ENCODE data around the gene MON1A.
"Not testable (repeated sequence)": the region's sequence is repeated elsewhere in the genome, so short reads cannot be mapped to it uniquely, and the experiment has no call there.

Gene MON1A

GRCh38 chr3:49917806-49918590 lies 11.6 kb downstream of the MON1A start:
- DNase-seq = not testable (repeated sequence)

GRCh38 chr3:49916686-49917085 lies 12.9 kb downstream of the MON1A start:
- DNase-seq = no peak

GRCh38 chr3:49914906-49915305 lies 14.7 kb downstream of the MON1A start:
- no peak for DNase-seq

- no peak for DNase-seq
These were observed 16.7 kb downstream of the MON1A start for GRCh38 chr3:49912881-49913281.

GRCh38 chr3:49911611-49912010 lies 18.0 kb downstream of the MON1A start:
- no peak for DNase-seq

- DNase-seq = no peak
These were observed 18.5 kb downstream of the MON1A start for GRCh38 chr3:49911124-49911420.

- no peak for DNase-seq
These were observed 19.0 kb downstream of the MON1A start for GRCh38 chr3:49910409-49911123.

- DNase-seq = no peak
These were observed 21.0 kb downstream of the MON1A start for GRCh38 chr3:49908373-49909199.

GRCh38 chr3:49906073-49906743 lies 23.4 kb downstream of the MON1A start:
- DNase-seq = no peak

GRCh38 chr3:49904448-49904847 lies 25.2 kb downstream of the MON1A start:
- DNase-seq = not testable (repeated sequence)

GRCh38 chr3:49903451-49904424 lies 25.9 kb downstream of the MON1A start, which contains the start of gene MST1R:
Gene MST1R (minus strand): TSS chr3:49903873. CDS start chr3:49903609, 264 bp downstream.
- DNase-seq = no peak

GRCh38 chr3:49902511-49903345 lies 26.9 kb downstream of the MON1A start:
- no peak for DNase-seq

GRCh38 chr3:49901366-49902339 lies 28.0 kb downstream of the MON1A start:
- no peak for DNase-seq

- DNase-seq = no peak
These were observed 29.0 kb downstream of the MON1A start for GRCh38 chr3:49900491-49901153.

- DNase-seq = no peak
These were observed 29.8 kb downstream of the MON1A start for GRCh38 chr3:49899815-49900214.

GRCh38 chr3:49898991-49899390 lies 30.6 kb downstream of the MON1A start:
- no peak for DNase-seq

- DNase-seq = no peak
These were observed 33.3 kb downstream of the MON1A start for GRCh38 chr3:49896345-49896744.

- DNase-seq = no peak
These were observed 33.8 kb downstream of the MON1A start for GRCh38 chr3:49895791-49896190.

GRCh38 chr3:49889296-49889695 lies 40.3 kb downstream of the MON1A start:
- DNase-seq = no peak

Data from NCI-H1436 treated with DMSO at 0.1 percent for 48 hours (cell line).